ENCODE measurements around the gene PLPP6.
A peak's percentile ranks its signal among the peaks of the same experiment; 100 is the strongest.
"Not testable (repeated sequence)": the region's sequence is repeated elsewhere in the genome, so short reads cannot be mapped to it uniquely, and the experiment has no call there.

Gene PLPP6

DNA sequence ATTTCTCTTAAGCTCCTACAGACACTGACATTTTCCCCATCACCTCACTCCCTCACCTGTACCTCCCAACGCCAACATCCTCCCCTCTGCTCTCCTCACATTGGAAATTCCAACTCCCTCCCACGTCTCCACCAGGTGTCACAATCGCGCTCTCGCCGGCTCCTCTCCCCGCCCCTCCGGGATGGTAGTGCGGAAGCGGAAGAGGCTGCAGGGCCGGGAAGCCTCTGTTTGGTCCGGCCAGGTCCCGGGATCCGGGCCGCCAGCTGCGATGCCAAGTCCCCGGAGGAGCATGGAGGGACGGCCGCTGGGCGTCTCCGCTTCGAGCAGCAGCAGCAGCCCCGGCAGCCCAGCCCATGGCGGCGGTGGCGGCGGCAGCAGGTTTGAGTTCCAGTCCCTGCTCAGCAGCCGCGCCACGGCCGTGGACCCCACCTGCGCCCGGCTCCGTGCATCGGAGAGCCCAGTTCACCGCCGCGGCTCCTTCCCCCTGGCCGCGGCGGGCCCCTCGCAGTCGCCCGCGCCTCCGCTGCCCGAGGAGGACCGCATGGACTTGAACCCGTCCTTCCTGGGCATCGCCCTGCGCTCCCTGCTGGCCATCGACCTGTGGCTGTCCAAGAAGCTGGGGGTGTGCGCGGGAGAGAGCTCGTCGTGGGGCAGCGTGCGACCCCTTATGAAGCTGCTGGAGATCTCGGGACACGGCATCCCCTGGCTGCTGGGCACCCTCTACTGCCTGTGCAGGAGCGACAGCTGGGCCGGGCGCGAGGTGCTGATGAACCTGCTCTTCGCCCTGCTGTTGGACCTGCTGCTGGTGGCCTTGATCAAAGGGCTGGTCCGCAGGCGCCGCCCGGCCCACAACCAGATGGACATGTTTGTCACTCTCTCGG lies at the start of gene PLPP6:
Gene PLPP6, plus strand, starts transcription at position 187 of the 881 bp plus-strand sequence. Its CDS starts 82 bp downstream, at position 269.
- peak; percentile 72 for DNase-seq

DNA sequence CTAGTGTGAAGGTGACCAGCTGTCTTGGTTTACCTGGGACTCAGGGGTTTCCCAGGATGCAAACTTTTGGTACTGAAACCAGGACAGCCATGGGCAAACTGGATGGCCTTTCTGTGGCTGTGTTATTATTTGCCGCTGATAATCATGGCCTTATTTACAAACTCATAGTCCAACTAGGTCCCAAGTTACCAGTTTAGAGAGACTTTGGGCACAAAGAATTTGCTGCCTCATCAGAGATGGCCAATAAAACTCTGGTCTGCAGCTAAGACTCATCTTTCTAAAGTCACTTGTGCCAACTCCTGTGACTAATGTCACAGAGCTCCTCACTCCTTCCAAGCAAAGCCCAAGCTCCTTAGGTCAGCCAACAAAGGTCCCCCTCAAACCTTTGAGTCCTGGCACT lies 47.5 kb upstream of the PLPP6 start:
- DNase-seq, result no peak

DNA sequence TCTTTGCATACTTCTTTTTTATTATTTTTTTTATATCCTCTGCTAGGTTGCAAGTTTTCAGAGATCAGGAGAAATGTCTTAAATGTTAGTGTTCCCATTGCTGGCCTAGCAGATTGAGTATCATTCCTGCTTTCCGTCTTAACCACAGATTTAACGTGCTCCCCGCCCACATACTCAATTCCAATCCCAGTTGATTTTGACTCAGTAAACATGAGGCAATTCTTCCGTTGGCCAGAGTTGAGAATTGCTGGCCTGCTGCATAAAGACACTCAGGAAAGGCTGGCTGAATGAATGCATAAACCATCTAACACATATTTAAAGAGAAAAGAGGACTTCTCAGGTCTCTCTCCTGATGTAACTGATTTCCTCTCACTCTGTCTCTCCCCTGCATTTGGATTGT lies 46.8 kb upstream of the PLPP6 start:
- no peak for DNase-seq

DNA sequence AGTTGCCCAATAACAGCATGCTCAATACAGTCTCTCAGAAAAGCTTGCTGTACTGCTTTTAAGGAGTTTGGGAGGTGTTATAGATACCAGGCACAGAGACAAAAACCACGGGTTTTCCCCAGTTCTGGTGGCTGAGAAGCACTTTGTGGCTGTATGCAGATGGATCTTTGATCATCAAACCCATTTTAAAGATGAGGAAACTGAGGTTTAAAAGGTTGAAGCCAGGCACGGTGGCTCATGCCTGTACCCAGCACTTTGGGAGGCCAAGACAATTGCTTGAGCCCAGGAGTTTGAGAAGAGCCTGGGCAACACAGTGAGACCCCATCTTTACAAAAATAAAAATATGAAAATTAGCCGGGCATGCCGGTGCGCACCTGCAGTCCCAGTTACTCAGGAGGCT lies 46.3 kb upstream of the PLPP6 start:
- DNase-seq, result no peak

DNA sequence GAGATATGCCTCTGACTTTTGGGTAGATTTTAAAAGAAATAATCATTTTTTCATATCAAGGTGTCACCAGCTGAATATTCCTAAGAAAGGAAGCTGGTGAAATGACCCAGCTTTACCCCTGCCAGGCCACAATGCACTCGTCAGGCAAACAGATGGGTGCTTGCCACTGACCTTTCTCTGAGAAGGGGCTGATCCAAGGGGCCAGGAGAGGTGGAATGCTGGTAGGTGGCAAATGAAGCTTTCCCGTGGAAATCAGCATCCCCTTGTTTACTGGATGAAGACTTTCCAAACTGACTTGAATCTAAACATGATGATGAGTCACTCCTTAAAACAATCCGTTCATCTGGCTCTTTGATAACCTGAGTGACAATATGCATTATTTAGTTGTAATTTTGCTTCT lies 44.3 kb upstream of the PLPP6 start:
- no peak for DNase-seq

DNA sequence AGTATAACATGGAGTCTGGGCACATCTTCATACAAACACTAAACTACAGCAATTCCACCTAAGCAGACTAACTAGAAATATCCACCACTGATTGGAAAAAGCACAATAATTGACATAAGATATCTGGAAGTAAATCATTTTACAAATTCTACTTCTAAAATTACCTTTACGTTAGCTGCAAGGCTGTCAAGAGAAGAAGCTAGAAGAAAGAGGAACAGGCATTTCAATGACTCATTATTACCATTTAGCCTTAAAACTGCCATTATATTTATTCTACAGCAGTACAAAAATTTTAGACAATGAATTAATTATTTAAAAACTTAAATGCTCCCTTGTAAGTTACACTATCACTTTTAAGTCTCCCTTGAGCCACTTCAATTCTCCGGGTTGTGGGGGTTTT lies 43.4 kb upstream of the PLPP6 start:
- DNase-seq, result no peak

DNA sequence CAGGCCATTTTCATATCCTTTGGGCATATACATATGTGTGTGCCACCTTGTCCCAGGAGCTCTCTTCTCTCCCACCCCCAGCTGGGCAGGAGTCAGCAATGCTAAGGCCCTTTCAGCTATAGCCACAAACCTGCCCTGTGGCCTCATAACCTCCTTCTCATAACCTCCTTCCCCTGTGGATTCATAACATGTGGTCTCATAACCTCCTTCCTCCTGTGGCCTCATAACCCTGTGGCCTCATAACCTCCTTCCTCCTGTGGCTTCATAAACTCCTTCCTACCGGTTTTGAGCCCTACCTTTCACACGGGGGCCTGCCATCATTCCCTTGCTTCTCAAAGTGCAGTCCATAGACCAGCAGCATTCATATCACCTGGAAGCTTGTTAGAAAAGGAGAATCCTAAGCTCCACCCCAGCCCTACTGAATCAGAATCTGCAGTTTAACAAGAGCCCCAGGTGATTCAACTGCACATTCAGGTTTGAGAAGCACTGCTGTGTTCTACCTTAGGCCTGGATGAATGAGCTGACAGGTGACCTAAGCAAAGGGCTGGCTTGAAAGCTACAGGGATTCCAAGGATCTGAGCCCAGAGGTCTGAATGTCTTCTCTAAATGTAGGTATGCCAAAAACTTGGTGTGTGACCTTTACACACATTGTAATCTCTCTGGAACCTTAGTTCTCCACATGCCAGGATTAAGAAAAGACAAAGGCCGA lies 41.9 kb upstream of the PLPP6 start:
- no peak for DNase-seq

DNA sequence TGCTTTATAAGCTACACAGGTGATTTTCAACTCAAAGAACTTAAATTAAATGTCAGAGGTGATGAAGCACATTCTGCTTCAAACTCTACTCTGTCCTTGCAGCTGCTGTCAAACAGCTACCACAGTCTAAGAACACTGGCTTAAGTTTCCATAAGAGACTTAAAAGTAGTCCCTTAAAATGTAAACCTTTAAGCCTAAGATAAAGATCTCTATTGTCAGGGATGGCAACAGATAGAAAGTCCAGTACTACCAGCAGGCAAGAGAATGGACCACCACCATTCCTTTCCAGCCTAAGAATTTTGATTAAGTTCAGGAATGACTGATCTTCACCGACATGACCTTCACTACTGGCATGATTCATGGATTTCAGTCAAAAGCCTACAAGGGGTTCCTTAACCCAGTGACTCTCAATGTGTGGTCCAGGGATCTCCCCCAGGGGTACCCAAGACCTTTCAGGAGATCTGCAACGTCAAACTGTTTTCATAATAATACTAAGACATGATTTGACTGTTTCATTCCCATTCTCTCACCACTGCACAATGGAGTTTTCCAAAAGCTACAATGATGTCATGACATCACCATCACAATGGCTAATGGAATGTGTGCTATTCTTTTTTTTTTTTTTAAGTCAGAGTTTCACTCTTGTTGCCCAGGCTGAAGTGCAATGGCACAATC lies 41.1 kb upstream of the PLPP6 start:
- no peak for DNase-seq

DNA sequence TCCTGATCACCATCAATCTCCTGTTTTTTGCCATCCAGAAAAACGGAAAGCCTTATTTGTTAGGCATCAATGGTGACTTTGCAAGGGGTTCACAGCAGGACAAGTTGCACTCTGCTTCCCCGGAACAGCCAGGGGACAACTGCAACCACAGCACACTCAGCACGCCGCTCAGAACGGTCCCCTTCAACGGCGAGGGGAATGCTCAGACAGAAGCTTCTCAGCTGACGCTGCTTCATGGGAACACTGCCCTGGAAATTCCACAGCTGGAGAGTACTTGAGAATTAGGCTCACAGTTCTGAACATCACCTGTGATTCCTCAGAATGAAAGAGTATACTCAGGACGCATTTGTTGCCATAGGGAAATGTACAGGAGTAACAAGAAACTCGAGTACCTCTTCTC lies 40.1 kb upstream of the PLPP6 start:
- DNase-seq, result no peak

DNA sequence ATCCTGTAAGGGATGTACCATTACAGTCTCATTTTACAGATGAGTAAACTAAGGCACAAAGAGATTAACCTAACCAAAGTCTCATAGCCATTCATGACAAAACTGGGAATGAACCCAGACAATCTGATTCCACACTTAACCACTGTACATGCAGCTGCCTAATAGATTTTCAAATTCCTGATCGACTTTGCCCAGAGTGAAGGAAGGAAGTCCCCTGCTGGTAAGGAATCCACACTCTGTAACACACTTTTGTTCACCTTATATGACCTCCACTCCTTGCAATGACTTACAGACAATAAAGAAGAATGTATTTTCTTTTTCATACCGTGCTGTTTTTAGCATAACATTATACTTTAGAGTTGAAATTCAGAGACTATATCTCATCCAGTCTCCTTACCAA lies 31.3 kb upstream of the PLPP6 start:
- no peak for DNase-seq

DNA sequence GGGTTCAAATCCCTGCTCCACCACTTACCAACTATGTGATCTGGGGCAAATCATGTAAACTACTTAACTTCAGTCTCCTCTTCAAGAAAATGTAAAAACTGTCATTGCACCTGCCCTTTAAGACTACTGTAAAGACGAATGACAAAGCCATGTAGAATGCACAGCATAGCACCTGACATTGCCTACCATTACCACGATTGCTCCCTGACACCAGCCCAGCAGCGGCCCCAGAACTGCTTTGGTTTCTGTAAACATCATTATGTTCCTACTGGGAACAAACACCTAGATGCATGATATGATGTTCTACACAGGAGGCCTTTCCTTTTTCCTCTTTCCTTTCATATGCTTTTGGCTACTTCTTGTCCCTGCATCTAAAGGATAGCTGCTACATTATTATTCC lies 23.1 kb upstream of the PLPP6 start:
- DNase-seq, result no peak

DNA sequence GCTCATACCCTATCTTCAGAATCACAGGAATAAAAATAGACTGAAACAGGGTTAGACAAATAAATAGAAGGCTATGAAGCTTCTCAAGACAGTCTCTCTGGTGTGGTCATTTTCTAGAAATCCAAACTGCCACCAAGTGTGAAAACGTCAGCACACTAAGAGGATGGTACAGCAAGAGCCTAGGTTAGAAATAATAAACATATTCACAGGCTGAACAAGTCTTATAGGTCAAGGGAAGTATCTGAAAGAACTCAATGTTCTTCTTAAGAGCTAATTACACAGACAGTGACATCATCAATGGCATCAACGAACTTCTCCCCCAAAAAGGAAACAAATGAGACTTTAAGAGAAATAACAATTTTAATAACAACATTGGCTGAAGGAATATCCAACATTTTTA lies 22.7 kb upstream of the PLPP6 start:
- no peak for DNase-seq

DNA sequence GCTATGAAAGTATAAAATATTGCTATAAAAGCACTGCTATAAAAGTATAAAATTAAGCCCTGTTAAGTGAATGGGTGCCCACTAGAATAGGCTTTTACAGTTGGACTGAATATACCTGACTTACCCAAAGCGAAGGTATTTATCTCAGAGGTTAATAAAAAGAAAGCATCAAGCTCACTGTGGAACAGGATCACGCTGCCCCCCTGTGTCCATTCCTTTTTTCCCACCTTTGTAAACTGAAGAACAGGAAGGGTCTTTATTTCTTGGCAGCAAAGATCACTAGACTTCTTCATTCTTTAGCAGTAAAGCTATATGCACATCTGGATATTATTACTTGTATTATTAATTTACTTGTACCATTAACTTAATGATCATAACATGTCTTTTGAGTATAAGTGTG lies 22.1 kb upstream of the PLPP6 start:
- DNase-seq, result no peak

DNA sequence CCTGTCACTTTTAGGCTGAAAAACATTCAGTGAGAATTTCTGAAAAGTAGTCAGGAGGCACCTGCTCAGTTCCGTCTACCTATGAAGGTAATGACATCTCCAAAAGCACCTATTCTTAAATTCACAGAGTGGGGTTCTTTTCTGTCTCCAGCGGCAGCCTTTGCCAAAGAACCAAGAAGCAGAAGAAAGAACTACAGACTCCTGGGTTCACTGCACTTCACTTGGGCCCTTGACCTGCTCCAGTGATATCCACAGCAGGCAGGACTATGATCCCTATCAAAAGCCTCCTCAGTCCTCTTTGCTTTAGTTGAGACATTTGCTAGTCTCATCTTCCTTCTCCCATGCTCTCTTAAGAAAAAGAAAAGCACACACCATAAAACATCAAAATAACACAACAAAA lies 19.7 kb upstream of the PLPP6 start:
- DNase-seq, result no peak

DNA sequence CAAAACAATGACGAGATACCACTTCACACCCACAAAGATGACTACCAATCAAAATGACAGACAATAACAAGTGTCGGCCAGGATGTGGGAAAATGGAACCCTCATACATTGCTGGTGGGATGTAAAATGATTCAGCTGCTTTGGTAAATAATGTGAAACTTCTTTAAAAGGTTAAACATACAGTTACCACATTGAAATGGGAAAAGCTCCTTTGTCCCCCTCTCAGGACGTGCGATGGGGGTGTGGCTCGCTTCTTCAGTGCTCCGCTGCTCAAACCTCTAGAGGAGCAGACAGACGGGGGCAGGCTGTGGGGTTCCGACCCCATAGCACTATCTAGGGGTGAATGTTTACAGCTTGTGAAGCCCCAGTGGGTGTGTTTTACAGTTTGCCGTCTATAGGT lies 8.0 kb upstream of the PLPP6 start:
- no peak for DNase-seq

DNA sequence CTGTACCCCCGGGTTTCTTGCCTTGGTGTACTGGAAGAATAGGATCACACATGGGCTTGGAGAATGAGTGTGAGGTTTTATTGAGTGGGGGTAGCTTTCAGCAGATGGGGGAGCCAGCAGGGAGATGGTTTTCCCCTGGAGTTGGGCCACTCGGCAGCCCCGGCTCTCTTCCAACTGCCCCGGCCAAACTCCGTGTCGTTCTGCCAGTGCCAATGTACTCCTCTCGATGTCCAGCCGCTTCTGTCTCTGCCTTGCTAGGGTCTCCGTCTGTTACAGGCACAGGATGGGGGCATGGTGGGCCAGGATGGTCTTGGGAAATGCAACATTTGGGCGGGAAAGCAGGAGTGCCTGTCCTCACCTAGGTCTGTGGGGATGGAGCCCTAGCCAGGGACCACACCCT lies 7.6 kb upstream of the PLPP6 start:
- no peak for DNase-seq

DNA sequence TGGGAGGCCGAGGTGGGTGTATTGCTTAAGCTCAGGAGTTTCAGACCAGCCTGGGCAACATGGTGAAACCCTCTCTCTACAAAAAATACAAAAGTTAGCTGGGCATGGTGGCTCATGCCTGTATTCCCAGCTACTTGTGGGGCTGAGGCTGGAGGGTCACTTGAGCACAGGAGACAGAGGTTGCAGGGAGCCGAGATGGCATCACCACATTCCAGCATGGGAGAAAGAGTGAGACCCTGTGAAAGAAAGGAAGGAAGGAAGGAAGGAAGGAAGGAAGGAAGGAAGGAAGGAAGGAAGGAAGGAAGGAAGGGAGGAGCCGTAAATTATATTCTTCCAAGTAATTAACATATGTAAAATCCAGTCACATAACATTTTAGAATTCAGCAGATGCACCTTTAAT lies 5.9 kb upstream of the PLPP6 start:
- DNase-seq, result not testable (repeated sequence)

DNA sequence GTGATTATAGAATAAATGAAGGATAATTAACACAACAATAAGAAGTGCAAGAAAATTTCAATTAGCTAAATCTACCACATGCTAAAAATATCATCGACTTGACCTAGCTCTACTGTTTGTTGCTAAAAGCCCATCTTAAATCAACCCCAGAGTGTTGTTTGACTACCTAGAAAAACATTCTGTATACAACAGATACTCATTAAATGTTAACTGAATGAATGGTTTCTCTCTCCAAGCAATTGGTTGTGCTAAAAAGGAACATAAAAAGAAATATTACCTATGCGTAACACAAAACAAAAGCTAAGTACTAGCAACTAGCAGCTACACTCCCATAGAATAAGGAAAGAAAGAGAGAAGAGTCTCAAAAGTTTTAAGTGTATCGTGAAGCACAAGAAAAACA lies 5.5 kb upstream of the PLPP6 start:
- DNase-seq, result no peak

DNA sequence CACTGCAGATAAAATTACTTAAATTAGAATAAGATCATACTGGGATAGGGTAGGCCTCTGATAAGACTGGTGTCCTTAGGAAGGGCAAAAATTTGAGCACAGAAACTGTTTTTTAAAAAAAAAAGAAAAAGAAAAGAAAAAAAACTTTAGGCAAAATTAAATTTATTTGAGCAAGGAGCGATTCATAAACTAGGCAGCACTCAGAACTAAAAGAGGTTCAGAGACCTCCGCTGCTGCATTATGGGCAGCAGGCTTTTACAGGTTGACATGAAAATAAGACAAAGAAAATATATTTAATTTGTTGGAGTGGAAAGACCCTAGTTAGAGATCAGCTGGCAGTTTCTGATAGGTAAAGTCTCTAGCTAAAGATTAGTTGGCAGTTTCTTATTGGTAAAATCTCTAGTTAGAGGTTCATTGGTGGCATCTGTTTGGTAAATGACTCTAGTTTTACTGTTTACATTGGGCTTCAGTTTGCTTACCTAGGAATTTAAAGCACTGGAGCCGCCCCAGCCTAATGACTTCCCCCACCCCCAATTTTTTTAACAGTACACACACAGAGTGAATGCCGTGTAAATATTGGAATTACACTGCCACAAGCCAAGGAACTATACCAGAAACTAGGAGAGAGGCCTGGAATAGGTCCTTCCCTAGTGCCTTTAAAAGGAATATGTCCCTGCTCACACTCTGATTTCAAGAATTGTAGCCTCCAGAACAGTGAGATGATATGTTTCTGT lies 4.5 kb upstream of the PLPP6 start:
- no peak for DNase-seq

DNA sequence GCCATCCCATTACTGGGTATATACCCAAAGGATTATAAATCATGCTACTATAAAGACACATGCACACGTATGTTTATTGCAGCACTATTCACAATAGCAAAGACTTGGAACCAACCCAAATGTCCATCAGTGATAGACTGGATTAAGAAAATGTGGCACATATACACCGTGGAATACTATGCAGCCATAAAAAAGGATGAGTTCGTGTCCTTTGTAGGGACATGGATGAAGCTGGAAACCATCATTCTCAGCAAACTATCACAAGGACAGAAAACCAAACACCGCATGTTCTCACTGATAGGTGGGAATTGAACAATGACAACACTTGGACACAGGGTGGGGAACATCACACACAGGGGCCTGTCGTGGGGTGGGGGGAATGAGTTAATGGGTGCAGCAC lies 1.4 kb upstream of the PLPP6 start:
- DNase-seq, result not testable (repeated sequence)

DNA sequence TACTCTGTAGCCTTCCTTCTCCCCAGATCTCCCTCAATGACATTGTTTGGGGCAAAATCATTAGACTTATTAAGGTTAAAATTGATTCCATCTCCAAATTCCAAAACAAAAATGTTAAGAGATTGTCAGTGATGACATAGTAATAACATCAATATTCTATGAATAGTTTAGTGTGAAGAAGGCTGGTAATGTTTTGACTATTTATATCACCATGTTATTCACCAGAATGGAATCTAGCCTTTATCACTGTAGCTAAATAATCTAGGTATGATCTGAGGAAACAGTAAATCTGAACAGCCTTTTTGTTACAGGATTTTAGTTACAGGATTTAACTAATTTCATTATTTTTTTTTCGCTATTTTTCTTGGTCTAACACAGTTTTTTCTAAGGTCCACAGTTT lies 929 bp upstream of the PLPP6 start:
- DNase-seq, result no peak

DNA sequence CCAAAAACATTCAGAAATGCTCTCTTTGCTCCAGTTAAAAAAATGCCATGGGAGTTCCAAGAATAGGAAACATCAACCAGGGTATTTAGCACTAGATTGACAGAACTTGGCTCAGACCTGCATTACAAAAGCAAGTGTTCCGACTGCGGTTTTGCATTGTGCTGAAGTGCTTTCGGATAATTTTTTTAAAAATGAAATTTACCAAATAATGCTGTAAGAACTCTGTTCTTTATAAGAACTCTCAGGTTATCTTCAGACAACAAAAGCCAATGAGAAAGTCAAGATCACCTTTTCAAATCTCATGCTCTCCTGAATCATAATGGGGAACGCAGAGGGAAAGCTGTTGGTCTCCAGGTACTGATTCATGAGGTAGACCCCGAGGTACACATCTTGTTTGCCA lies 483 bp upstream of the PLPP6 start:
- DNase-seq, result no peak
